ENCODE measurements around the gene ERH.
A peak's percentile ranks its signal among the peaks of the same experiment; 100 is the strongest.

Gene ERH

GRCh38 chr14:69355154-69355597, 42.9 kb downstream of the ERH start:
- DNase-seq = no peak

GRCh38 chr14:69354383-69355153, 43.5 kb downstream of the ERH start:
- peak; percentile 82 for DNase-seq

- no peak for DNase-seq
These were observed 44.9 kb downstream of the ERH start for GRCh38 chr14:69353168-69353567.

- DNase-seq = no peak
These were observed 46.2 kb downstream of the ERH start for GRCh38 chr14:69351911-69352310.

GRCh38 chr14:69351385-69351784, 46.7 kb downstream of the ERH start:
- no peak for DNase-seq

- no peak for DNase-seq
These were observed 47.2 kb downstream of the ERH start for GRCh38 chr14:69350892-69351291.

GRCh38 chr14:69349091-69349777, 48.9 kb downstream of the ERH start:
- no peak for DNase-seq

GRCh38 chr14:69346710-69347109, 51.4 kb downstream of the ERH start:
- no peak for DNase-seq

GRCh38 chr14:69345402-69345801, 52.7 kb downstream of the ERH start:
- no peak for DNase-seq

GRCh38 chr14:69344171-69344570, 53.9 kb downstream of the ERH start:
- no peak for DNase-seq

GRCh38 chr14:69342928-69343525, 55.1 kb downstream of the ERH start:
- DNase-seq = no peak

GRCh38 chr14:69339426-69339825, 58.7 kb downstream of the ERH start:
- no peak for DNase-seq

GRCh38 chr14:69337984-69338383, 60.1 kb downstream of the ERH start:
- DNase-seq = no peak

- no peak for DNase-seq
These were observed 62.7 kb downstream of the ERH start for GRCh38 chr14:69335371-69335771.

- DNase-seq = no peak
These were observed 63.5 kb downstream of the ERH start for GRCh38 chr14:69334576-69334975.

- no peak for DNase-seq
These were observed 64.2 kb downstream of the ERH start for GRCh38 chr14:69333791-69334337.

- DNase-seq = no peak
These were observed 65.2 kb downstream of the ERH start for GRCh38 chr14:69332782-69333395.

GRCh38 chr14:69331206-69331605, 66.9 kb downstream of the ERH start:
- DNase-seq = no peak
